ENCODE measurements around the gene PKP2. TPM values are rescaled to one million over a fixed set of nuclear protein-coding genes. Genes with fewer than 3 reads are reported as not detected.

The PKP2 gene
- total RNA-seq, 2 experiments from 2014 or later = 0.13 to 0.23 TPM

DNA sequence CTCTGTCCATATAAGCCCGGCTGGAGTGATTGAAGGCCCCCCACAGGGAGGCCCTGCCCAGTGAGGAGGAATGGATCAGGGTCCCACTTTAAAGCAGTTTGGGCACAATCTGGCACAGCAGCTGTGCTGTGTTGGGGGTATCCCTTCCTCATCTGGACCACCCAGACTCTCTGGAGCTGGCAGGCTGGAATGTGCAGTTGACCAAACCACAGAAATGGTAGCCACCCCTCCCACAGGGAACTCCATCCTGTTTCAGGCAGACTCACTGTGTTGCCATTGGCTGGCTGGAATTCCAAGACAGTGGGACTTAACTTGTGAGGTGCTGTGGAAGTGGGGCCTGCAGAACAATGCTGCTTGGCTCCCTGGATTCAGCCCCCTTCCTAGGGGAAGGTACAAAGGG lies 87.4 kb downstream of the PKP2 start:
- no peak overlapping the region for H3K4me3 Mint-ChIP-seq
- ChIA-PET CTCF (no interaction called here), POLR2A (no interaction called here)
- H3K36me3 Mint-ChIP-seq (ENCODE audit: low read depth) = no peaks in the 10 kb centered on the region
- H3K27ac Mint-ChIP-seq = no peak overlapping the region
- H3K9me3 Mint-ChIP-seq = peaks cover 8% of the 10 kb centered on the region
- no peaks in the 10 kb centered on the region for H3K27me3 Mint-ChIP-seq
- intact Hi-C loops (cut with micrococcal nuclease) = no loop called here
- no peaks in the 10 kb centered on the region for H3K4me1 Mint-ChIP-seq (ENCODE audit: low read depth)
- DNase-seq (no peak), ATAC-seq (no peak)
- TF ChIP-seq, protein P1, sequence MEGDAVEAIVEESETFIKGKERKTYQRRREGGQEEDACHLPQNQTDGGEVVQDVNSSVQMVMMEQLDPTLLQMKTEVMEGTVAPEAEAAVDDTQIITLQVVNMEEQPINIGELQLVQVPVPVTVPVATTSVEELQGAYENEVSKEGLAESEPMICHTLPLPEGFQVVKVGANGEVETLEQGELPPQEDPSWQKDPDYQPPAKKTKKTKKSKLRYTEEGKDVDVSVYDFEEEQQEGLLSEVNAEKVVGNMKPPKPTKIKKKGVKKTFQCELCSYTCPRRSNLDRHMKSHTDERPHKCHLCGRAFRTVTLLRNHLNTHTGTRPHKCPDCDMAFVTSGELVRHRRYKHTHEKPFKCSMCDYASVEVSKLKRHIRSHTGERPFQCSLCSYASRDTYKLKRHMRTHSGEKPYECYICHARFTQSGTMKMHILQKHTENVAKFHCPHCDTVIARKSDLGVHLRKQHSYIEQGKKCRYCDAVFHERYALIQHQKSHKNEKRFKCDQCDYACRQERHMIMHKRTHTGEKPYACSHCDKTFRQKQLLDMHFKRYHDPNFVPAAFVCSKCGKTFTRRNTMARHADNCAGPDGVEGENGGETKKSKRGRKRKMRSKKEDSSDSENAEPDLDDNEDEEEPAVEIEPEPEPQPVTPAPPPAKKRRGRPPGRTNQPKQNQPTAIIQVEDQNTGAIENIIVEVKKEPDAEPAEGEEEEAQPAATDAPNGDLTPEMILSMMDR (IDR thresholded peaks at IDR 0.05) = no peak

GRCh38 chr12:32804301-32804700 lies 92.3 kb downstream of the PKP2 start:
- H3K4me1 Mint-ChIP-seq (ENCODE audit: low read depth) = no peaks in the 10 kb centered on the region
- H3K4me3 Mint-ChIP-seq = no peak overlapping the region
- intact Hi-C loops (cut with micrococcal nuclease) = no loop called here
- CTCF ChIA-PET = no interaction called here
- peaks cover 8% of the 10 kb centered on the region for H3K9me3 Mint-ChIP-seq
- H3K27ac Mint-ChIP-seq = no peak overlapping the region
- no peaks in the 10 kb centered on the region for H3K27me3 Mint-ChIP-seq
- no peaks in the 10 kb centered on the region for H3K36me3 Mint-ChIP-seq (ENCODE audit: low read depth)
- POLR2A ChIA-PET = no interaction called here
- DNase-seq (no peak), ATAC-seq (no peak)
- TF ChIP-seq, protein P1 (IDR thresholded peaks at IDR 0.05) = no peak

DNA sequence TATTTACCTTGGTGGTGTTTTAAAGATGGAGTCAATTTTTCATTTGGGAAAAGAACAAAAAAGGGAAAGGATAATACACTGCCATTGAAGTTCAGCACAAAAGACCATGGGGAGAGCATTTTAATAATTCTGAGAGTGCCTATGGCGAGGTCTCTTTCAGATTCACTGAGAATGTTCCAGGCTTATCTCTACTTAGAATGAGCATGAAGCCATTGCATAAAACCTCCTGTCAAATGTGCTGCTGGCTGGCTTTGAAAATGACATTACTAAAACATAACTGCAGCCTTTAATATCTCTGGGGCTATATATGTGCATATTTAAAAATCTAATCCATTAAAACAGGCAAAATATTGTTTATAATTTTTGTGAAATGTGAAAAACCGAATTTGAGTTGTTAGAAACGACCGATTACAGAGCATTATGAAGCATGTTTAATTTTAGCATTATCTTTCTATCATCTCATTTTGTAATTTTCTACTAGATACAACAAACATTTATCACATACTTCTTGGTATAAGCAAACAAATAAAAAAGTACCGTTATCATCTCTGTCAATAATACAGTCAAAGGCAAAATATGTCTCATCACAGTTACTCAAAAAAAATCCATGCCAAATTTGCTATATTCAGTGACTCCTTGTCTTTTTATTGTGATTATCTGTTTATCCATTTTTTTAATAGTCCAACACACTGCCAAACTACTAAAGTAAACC lies 95.2 kb downstream of the PKP2 start:
- Mint-ChIP-seq H3K27me3 (peaks cover 2% of the 10 kb centered on the region), H3K9me3 (no peaks in the 10 kb centered on the region), H3K4me1 (ENCODE audit: low read depth) (no peaks in the 10 kb centered on the region), H3K36me3 (ENCODE audit: low read depth) (no peaks in the 10 kb centered on the region), H3K27ac (no peak overlapping the region), H3K4me3 (no peak overlapping the region)
- TF ChIP-seq, protein P1 (IDR thresholded peaks at IDR 0.05) = no peak
- DNase-seq (no peak), ATAC-seq (no peak)
- intact Hi-C loops (cut with micrococcal nuclease) = no loop called here
- CTCF ChIA-PET = no interaction called here
- POLR2A ChIA-PET = no interaction called here

DNA sequence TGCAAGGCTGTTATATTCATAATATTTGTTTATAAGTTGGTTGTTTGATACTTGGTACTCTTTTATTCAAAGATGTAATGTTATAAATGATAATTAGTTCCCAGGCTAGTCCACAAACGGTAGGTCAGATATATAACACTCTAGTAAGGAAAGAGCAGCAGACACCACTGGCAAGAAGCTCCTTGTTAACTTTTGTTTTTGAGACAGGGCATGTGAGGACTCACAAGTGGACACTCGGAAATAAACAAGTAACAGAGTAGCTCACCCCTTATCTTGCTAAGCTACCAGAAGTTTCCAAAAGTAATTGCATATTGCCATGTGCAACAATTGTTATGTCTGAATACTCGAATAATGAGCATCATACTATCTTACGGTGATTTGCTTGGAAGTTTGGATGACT lies 102.3 kb downstream of the PKP2 start:
- ATAC-seq (no peak), DNase-seq (no peak)
- POLR2A ChIA-PET = interaction anchor here (0.6 kb wide), 1 partner anchor 231 kb away, joined by 3 read pairs; no protein-coding TSS in a partner anchor
- TF ChIP-seq, protein P1 (IDR thresholded peaks at IDR 0.05) = no peak
- CTCF ChIA-PET = interaction anchor here (1.0 kb wide), 1 partner anchor 254 kb away, joined by 3 read pairs; no protein-coding TSS in a partner anchor
- Mint-ChIP-seq H3K27me3 (peaks cover 3% of the 10 kb centered on the region), H3K36me3 (ENCODE audit: low read depth) (no peaks in the 10 kb centered on the region), H3K4me1 (ENCODE audit: low read depth) (no peaks in the 10 kb centered on the region), H3K9me3 (no peaks in the 10 kb centered on the region), H3K4me3 (no peak overlapping the region), H3K27ac (no peak overlapping the region)
- intact Hi-C loops (cut with micrococcal nuclease) = no loop called here

GRCh38 chr12:32789916-32790315 lies 106.7 kb downstream of the PKP2 start:
- Mint-ChIP-seq H3K9me3 (no peaks in the 10 kb centered on the region), H3K4me3 (no peak overlapping the region), H3K4me1 (ENCODE audit: low read depth) (no peaks in the 10 kb centered on the region), H3K27ac (no peak overlapping the region), H3K36me3 (ENCODE audit: low read depth) (no peaks in the 10 kb centered on the region), H3K27me3 (peaks cover 8% of the 10 kb centered on the region)
- intact Hi-C loops (cut with micrococcal nuclease) = no loop called here
- ATAC-seq (no peak), DNase-seq (no peak)
- TF ChIP-seq, protein P1 (IDR thresholded peaks at IDR 0.05) = no peak
- POLR2A ChIA-PET = no interaction called here
- CTCF ChIA-PET = no interaction called here

Measured in activated CD8-positive, alpha-beta T cell treated with anti-CD3 and anti-CD28 coated beads for 36 hours (primary cell).